ENCODE results near the gene SPTLC2. TPM values are rescaled to one million over a fixed set of nuclear protein-coding genes. Genes with fewer than 3 reads are reported as not detected.
"Not testable (repeated sequence)": the region's sequence is repeated elsewhere in the genome, so short reads cannot be mapped to it uniquely, and the experiment has no call there.

SPTLC2 gene
- polyA plus RNA-seq (2013, experiment 1 of 2), result 3.5 TPM
- polyA plus RNA-seq (2013, experiment 2 of 2), result 3.3 TPM

GRCh38 chr14:77616454-77617229, at the start of gene SPTLC2:
SPTLC2 (minus strand) TSS chr14:77616637; CDS start chr14:77616579, 58 bp downstream.
- peak within 1 kb of the TSS; percentile 99 for H2AFZ ChIP-seq (ENCODE audit: low read length)
- no peak within 1 kb of the TSS for H2BK120ac ChIP-seq (ENCODE audit: low read depth, low read length)
- peaks cover 0 to 6% of the 10 kb centered on the region in 2 donors for H3K4me1 ChIP-seq (ENCODE audit: control insufficient read depth in 2 of 2, insufficient read depth in 1 of 2, low read depth in 1 of 2, low read length in 2 of 2)
- no peaks in the 10 kb centered on the region for H3K79me1 ChIP-seq (ENCODE audit: low read depth, low read length)
- peak within 1 kb of the TSS; percentile 39 for H2BK15ac ChIP-seq (ENCODE audit: low read length)
- peak within 1 kb of the TSS; percentile 98 for H3K23ac ChIP-seq (ENCODE audit: low read depth, low read length, poor library complexity)
- WGBS, 2 donors (ENCODE audit: extremely low coverage in 2 of 2, insufficient read length in 2 of 2, insufficient replicate concordance in 1 of 2), result no CpG with 5 or more reads among the region's 58 CpGs
- H2AK5ac ChIP-seq (ENCODE audit: low read depth, low read length), result no peak within 1 kb of the TSS
- peak within 1 kb of the TSS; percentile 92 for H3K9ac ChIP-seq (ENCODE audit: low read depth, low read length, poor library complexity)
- peak within 1 kb of the TSS; percentile 94 to 99 for H3K4me3 ChIP-seq (ENCODE audit: low read length in 2 of 2)
- H3K36me3 ChIP-seq (replicated peaks in 1 of 2; ENCODE audit: control insufficient read depth in 2 of 2, insufficient read depth in 2 of 2, low read length in 2 of 2), result no peaks in the 10 kb centered on the region
- H4K91ac ChIP-seq (ENCODE audit: low read depth, low read length, poor library complexity), result no peak within 1 kb of the TSS
- no peak within 1 kb of the TSS for H3K4ac ChIP-seq (ENCODE audit: low read length)
- H3K18ac ChIP-seq (ENCODE audit: low read length), result peak within 1 kb of the TSS; percentile 97
- peak; percentile 97 for DNase-seq (ENCODE audit: low spot score)
- H3K4me2 ChIP-seq (ENCODE audit: insufficient read depth, low read length, poor library complexity, severe bottlenecking), result peak within 1 kb of the TSS; percentile 98
- peak within 1 kb of the TSS; percentile 5 for H3K14ac ChIP-seq (ENCODE audit: low read length)
- H2BK5ac ChIP-seq (ENCODE audit: low read length), result no peak within 1 kb of the TSS
- peak within 1 kb of the TSS; percentile 32 for H2BK12ac ChIP-seq (ENCODE audit: low read length)
- H3K27ac ChIP-seq (replicated peaks; ENCODE audit: low read length), result no peak within 1 kb of the TSS
- H3K27me3 ChIP-seq (ENCODE audit: control insufficient read depth in 3 of 3, insufficient read depth in 3 of 3, low read depth in 1 of 3, low read length in 3 of 3), result peaks cover 0 to 8% (median 0%) of the 10 kb centered on the region in 3 experiments
- no peaks in the 10 kb centered on the region for H3K9me3 ChIP-seq (replicated peaks in 1 of 2; ENCODE audit: control insufficient read depth in 2 of 2, insufficient read depth in 1 of 2, low read depth in 1 of 2, low read length in 2 of 2)
- no peak within 1 kb of the TSS for H4K8ac ChIP-seq (ENCODE audit: low read depth, low read length)

GRCh38 chr14:77663293-77663692, 46.9 kb upstream of the SPTLC2 start:
- DNase-seq (ENCODE audit: low spot score), result no peak
- no peak overlapping the region for H3K9ac ChIP-seq (ENCODE audit: low read depth, low read length, poor library complexity)
- no CpG with 5 or more reads among the region's 6 CpGs for WGBS, 2 donors (ENCODE audit: extremely low coverage in 2 of 2, insufficient read length in 2 of 2, insufficient replicate concordance in 1 of 2)

GRCh38 chr14:77661562-77661961, 45.1 kb upstream of the SPTLC2 start:
- WGBS, 2 donors (ENCODE audit: extremely low coverage in 2 of 2, insufficient read length in 2 of 2, insufficient replicate concordance in 1 of 2), result no CpG with 5 or more reads among the region's 9 CpGs
- H3K27ac ChIP-seq (replicated peaks; ENCODE audit: low read length); H3K18ac ChIP-seq (ENCODE audit: low read length): not testable (repeated sequence)

More at GRCh38 chr14:77663293-77663692, 46.9 kb upstream of the SPTLC2 start:
- no peaks in the 10 kb centered on the region for H3K9me3 ChIP-seq (replicated peaks in 1 of 2; ENCODE audit: control insufficient read depth in 2 of 2, insufficient read depth in 1 of 2, low read depth in 1 of 2, low read length in 2 of 2)
- H3K23ac ChIP-seq (ENCODE audit: low read depth, low read length, poor library complexity), result no peak overlapping the region
- peaks cover 8 to 12% of the 10 kb centered on the region in 2 donors for H3K4me1 ChIP-seq (ENCODE audit: control insufficient read depth in 2 of 2, insufficient read depth in 1 of 2, low read depth in 1 of 2, low read length in 2 of 2)
- H2BK120ac ChIP-seq (ENCODE audit: low read depth, low read length), result no peak overlapping the region
- no peak overlapping the region for H3K4me3 ChIP-seq (ENCODE audit: low read length in 2 of 2)
- peaks cover 0 to 1% (median 0%) of the 10 kb centered on the region in 3 experiments for H3K27me3 ChIP-seq (ENCODE audit: control insufficient read depth in 3 of 3, insufficient read depth in 3 of 3, low read depth in 1 of 3, low read length in 3 of 3)
- no peak overlapping the region for H3K18ac ChIP-seq (ENCODE audit: low read length)
- no peak overlapping the region for H4K91ac ChIP-seq (ENCODE audit: low read depth, low read length, poor library complexity)
- no peak overlapping the region for H3K4me2 ChIP-seq (ENCODE audit: insufficient read depth, low read length, poor library complexity, severe bottlenecking)
- H3K27ac ChIP-seq (replicated peaks; ENCODE audit: low read length), result no peak overlapping the region
- no peak overlapping the region for H2BK12ac ChIP-seq (ENCODE audit: low read length)
- H3K14ac ChIP-seq (ENCODE audit: low read length), result no peak overlapping the region
- no peak overlapping the region for H3K4ac ChIP-seq (ENCODE audit: low read length)
- no peaks in the 10 kb centered on the region for H3K36me3 ChIP-seq (replicated peaks in 1 of 2; ENCODE audit: control insufficient read depth in 2 of 2, insufficient read depth in 2 of 2, low read length in 2 of 2)
- no peak overlapping the region for H2BK15ac ChIP-seq (ENCODE audit: low read length)
- no peak overlapping the region for H2AFZ ChIP-seq (ENCODE audit: low read length)
- H3K79me1 ChIP-seq (ENCODE audit: low read depth, low read length), result no peaks in the 10 kb centered on the region
- no peak overlapping the region for H2AK5ac ChIP-seq (ENCODE audit: low read depth, low read length)
- no peak overlapping the region for H4K8ac ChIP-seq (ENCODE audit: low read depth, low read length)
- no peak overlapping the region for H2BK5ac ChIP-seq (ENCODE audit: low read length)

GRCh38 chr14:77660754-77661153, 44.3 kb upstream of the SPTLC2 start:
- Histone ChIP-seq H3K9me3 (replicated peaks in 1 of 2; ENCODE audit: control insufficient read depth in 2 of 2, insufficient read depth in 1 of 2, low read depth in 1 of 2, low read length in 2 of 2) (no peaks in the 10 kb centered on the region), H2BK12ac (ENCODE audit: low read length) (no peak overlapping the region), H2AFZ (ENCODE audit: low read length) (peak overlapping the region; percentile 4), H3K27ac (replicated peaks; ENCODE audit: low read length) (no peak overlapping the region), H3K36me3 (replicated peaks in 1 of 2; ENCODE audit: control insufficient read depth in 2 of 2, insufficient read depth in 2 of 2, low read length in 2 of 2) (no peaks in the 10 kb centered on the region), H3K9ac (ENCODE audit: low read depth, low read length, poor library complexity) (no peak overlapping the region), H2BK5ac (ENCODE audit: low read length) (peak overlapping the region; percentile 60), H3K18ac (ENCODE audit: low read length) (peak overlapping the region; percentile 89), H3K4me1 (ENCODE audit: control insufficient read depth in 2 of 2, insufficient read depth in 1 of 2, low read depth in 1 of 2, low read length in 2 of 2) (peaks cover 8 to 12% of the 10 kb centered on the region in 2 donors), H3K79me1 (ENCODE audit: low read depth, low read length) (no peaks in the 10 kb centered on the region), H3K4me2 (ENCODE audit: insufficient read depth, low read length, poor library complexity, severe bottlenecking) (peak overlapping the region; percentile 26), H3K4me3 (ENCODE audit: low read length in 2 of 2) (no peak overlapping the region), H4K91ac (ENCODE audit: low read depth, low read length, poor library complexity) (no peak overlapping the region), H3K23ac (ENCODE audit: low read depth, low read length, poor library complexity) (no peak overlapping the region), H3K27me3 (ENCODE audit: control insufficient read depth in 3 of 3, insufficient read depth in 3 of 3, low read depth in 1 of 3, low read length in 3 of 3) (no peaks in the 10 kb centered on the region), H2BK120ac (ENCODE audit: low read depth, low read length) (no peak overlapping the region), H3K14ac (ENCODE audit: low read length) (no peak overlapping the region), H2BK15ac (ENCODE audit: low read length) (no peak overlapping the region), H2AK5ac (ENCODE audit: low read depth, low read length) (no peak overlapping the region), H4K8ac (ENCODE audit: low read depth, low read length) (no peak overlapping the region), H3K4ac (ENCODE audit: low read length) (no peak overlapping the region)
- WGBS, 2 donors (ENCODE audit: extremely low coverage in 2 of 2, insufficient read length in 2 of 2, insufficient replicate concordance in 1 of 2), result no CpG with 5 or more reads among the region's 7 CpGs
- DNase-seq (ENCODE audit: low spot score), result peak; percentile 6

More at GRCh38 chr14:77661562-77661961, 45.1 kb upstream of the SPTLC2 start:
- not testable (repeated sequence) for H2BK15ac ChIP-seq (ENCODE audit: low read length); H3K23ac ChIP-seq (ENCODE audit: low read depth, low read length, poor library complexity); H2BK5ac ChIP-seq (ENCODE audit: low read length); H3K4me2 ChIP-seq (ENCODE audit: insufficient read depth, low read length, poor library complexity, severe bottlenecking); H2AK5ac ChIP-seq (ENCODE audit: low read depth, low read length); H2BK120ac ChIP-seq (ENCODE audit: low read depth, low read length); H3K79me1 ChIP-seq (ENCODE audit: low read depth, low read length); DNase-seq (ENCODE audit: low spot score); H3K27me3 ChIP-seq (ENCODE audit: control insufficient read depth in 3 of 3, insufficient read depth in 3 of 3, low read depth in 1 of 3, low read length in 3 of 3); H2BK12ac ChIP-seq (ENCODE audit: low read length); H3K4ac ChIP-seq (ENCODE audit: low read length); H4K91ac ChIP-seq (ENCODE audit: low read depth, low read length, poor library complexity); H4K8ac ChIP-seq (ENCODE audit: low read depth, low read length); H3K36me3 ChIP-seq (replicated peaks in 1 of 2; ENCODE audit: control insufficient read depth in 2 of 2, insufficient read depth in 2 of 2, low read length in 2 of 2); H3K4me3 ChIP-seq (ENCODE audit: low read length in 2 of 2); H3K9ac ChIP-seq (ENCODE audit: low read depth, low read length, poor library complexity); H3K9me3 ChIP-seq (replicated peaks in 1 of 2; ENCODE audit: control insufficient read depth in 2 of 2, insufficient read depth in 1 of 2, low read depth in 1 of 2, low read length in 2 of 2); H3K14ac ChIP-seq (ENCODE audit: low read length)
- Histone ChIP-seq H3K4me1 (ENCODE audit: control insufficient read depth in 2 of 2, insufficient read depth in 1 of 2, low read depth in 1 of 2, low read length in 2 of 2) (peaks cover 8 to 12% of the 10 kb centered on the region in 2 donors), H2AFZ (ENCODE audit: low read length) (peak overlapping the region; percentile 4)

All from neuronal stem cell (in vitro differentiated cells).